ENCODE measurements around the gene FUOM. TPM values are rescaled to one million over a fixed set of nuclear protein-coding genes. Genes with fewer than 3 reads are reported as not detected.

FUOM gene
- total and polyA plus RNA-seq, 2 experiments from 2014 or later = 22.1 to 58.1 TPM

- H3K36me3 ChIP-seq = peaks cover 33% of the 10 kb centered on the region
- TF ChIP-seq, protein P1, sequence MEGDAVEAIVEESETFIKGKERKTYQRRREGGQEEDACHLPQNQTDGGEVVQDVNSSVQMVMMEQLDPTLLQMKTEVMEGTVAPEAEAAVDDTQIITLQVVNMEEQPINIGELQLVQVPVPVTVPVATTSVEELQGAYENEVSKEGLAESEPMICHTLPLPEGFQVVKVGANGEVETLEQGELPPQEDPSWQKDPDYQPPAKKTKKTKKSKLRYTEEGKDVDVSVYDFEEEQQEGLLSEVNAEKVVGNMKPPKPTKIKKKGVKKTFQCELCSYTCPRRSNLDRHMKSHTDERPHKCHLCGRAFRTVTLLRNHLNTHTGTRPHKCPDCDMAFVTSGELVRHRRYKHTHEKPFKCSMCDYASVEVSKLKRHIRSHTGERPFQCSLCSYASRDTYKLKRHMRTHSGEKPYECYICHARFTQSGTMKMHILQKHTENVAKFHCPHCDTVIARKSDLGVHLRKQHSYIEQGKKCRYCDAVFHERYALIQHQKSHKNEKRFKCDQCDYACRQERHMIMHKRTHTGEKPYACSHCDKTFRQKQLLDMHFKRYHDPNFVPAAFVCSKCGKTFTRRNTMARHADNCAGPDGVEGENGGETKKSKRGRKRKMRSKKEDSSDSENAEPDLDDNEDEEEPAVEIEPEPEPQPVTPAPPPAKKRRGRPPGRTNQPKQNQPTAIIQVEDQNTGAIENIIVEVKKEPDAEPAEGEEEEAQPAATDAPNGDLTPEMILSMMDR (IDR thresholded peaks at IDR 0.05; ENCODE audit: low read depth, low read length) = no peak
- DNase-seq (ENCODE audit: low read depth in 1 of 2, low spot score in 1 of 2) = no peak
Observed at GRCh38 chr10:133361773-133362441, 4.1 kb upstream of the FUOM start.

DNA sequence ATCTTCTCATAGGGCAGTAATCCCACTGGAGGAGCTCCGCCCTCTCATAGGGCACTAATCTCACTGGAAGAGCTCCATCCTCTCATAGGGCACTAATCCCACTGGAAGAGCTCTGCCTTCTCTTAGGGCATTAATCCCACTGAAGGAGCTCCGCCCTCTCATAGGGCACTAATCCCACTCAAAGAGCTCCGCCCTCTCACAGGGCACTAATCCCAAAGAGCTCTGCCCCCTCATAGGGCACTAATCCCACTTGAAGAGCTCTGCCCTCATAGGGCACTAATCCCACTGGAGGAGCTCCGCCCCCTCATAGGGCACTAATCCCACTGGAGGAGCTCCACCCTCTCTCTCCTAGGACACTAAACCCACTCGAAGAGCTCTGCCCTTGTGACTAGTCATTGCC lies 3.4 kb upstream of the FUOM start:
- Histone ChIP-seq H3K27me3 (no peaks in the 10 kb centered on the region), H3K36me3 (peaks cover 27% of the 10 kb centered on the region), H3K27ac (peak overlapping the region; percentile 34), H3K4me1 (ENCODE audit: low read depth) (peaks cover 5% of the 10 kb centered on the region), H3K9me3 (ENCODE audit: low read depth) (no peaks in the 10 kb centered on the region), H3K4me3 (no peak overlapping the region)
- TF ChIP-seq, protein P1 (IDR thresholded peaks at IDR 0.05; ENCODE audit: low read depth, low read length) = no peak
- DNase-seq (ENCODE audit: low read depth in 1 of 2, low spot score in 1 of 2) = no peak

More at GRCh38 chr10:133361773-133362441, 4.1 kb upstream of the FUOM start:
- H3K27me3 ChIP-seq = no peaks in the 10 kb centered on the region
- H3K9me3 ChIP-seq (ENCODE audit: low read depth) = no peaks in the 10 kb centered on the region
- peak overlapping the region; percentile 34 for H3K27ac ChIP-seq
- peaks cover 5% of the 10 kb centered on the region for H3K4me1 ChIP-seq (ENCODE audit: low read depth)
- no peak overlapping the region for H3K4me3 ChIP-seq

DNA sequence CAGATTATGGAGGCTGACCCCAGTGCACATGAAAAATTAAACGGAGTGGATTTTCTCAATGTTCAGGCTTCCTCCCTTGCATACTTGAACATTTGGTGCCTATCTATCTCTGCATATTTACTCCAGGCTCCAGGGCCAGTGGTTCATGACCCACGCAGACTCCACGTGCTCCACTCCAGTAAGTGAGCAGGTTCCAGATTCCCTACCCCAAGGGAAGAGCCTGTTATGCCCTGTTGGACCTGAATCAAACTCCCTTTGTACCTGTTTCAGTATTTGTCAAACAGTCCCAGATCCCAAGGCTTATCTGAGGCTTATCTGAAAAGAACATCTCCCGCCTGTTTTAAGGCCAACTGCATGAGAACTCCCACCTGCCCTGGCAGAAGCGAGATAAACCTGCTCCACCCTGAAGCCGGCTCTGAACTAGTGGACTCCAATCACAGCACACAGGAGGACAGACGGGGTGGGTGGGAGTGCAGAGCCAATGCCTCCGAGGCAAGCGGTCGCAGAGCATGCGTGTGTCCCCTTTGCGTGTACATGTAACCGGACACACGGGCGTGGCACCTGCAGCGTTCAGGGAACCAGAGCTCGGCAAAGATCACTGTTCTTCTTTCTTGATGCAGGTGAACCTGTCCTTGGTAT lies 2.3 kb upstream of the FUOM start:
- Histone ChIP-seq H3K4me3 (no peak overlapping the region), H3K36me3 (peaks cover 16% of the 10 kb centered on the region), H3K27ac (no peak overlapping the region), H3K9me3 (ENCODE audit: low read depth) (no peaks in the 10 kb centered on the region), H3K27me3 (no peaks in the 10 kb centered on the region), H3K4me1 (ENCODE audit: low read depth) (peaks cover 5% of the 10 kb centered on the region)
- no peak for DNase-seq (ENCODE audit: low read depth in 1 of 2, low spot score in 1 of 2)
- TF ChIP-seq, protein P1 (IDR thresholded peaks at IDR 0.05; ENCODE audit: low read depth, low read length) = no peak

DNA sequence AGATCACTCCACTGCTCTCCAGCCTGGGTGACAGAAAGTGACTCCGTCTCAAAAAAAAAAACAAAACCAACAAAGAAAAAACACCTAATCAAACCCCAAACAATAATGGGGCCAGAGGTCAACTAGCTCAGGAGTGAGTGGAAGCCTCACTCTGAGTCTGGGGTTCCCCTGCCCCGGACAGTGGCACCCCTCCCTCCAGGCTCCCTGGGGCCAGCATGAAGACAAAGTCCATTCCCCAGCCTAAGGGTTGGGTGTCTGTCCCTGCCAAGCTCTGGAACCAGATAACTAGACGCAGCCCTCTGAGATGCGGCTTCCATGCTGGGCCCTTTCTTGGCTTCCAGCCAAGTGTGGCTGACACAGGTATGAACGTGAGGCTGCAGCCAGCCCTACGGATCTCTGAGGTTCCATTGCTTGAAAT lies 1.7 kb upstream of the FUOM start:
- peaks cover 10% of the 10 kb centered on the region for H3K36me3 ChIP-seq
- H3K9me3 ChIP-seq (ENCODE audit: low read depth) = no peaks in the 10 kb centered on the region
- H3K27me3 ChIP-seq = no peaks in the 10 kb centered on the region
- DNase-seq (ENCODE audit: low read depth in 1 of 2, low spot score in 1 of 2) = peak in 1 of 2 donors; percentile 68
- H3K4me3 ChIP-seq = no peak overlapping the region
- no peak overlapping the region for H3K27ac ChIP-seq
- peaks cover 5% of the 10 kb centered on the region for H3K4me1 ChIP-seq (ENCODE audit: low read depth)
- TF ChIP-seq, protein P1 (IDR thresholded peaks at IDR 0.05; ENCODE audit: low read depth, low read length) = no peak

- H3K4me1 ChIP-seq (ENCODE audit: low read depth) = peaks cover 5% of the 10 kb centered on the region
- H3K27ac ChIP-seq = no peak overlapping the region
- H3K27me3 ChIP-seq = no peaks in the 10 kb centered on the region
- no peak overlapping the region for H3K4me3 ChIP-seq
- H3K36me3 ChIP-seq = peaks cover 5% of the 10 kb centered on the region
- TF ChIP-seq, protein P1 (IDR thresholded peaks at IDR 0.05; ENCODE audit: low read depth, low read length) = no peak
- H3K9me3 ChIP-seq (ENCODE audit: low read depth) = no peaks in the 10 kb centered on the region
- DNase-seq (ENCODE audit: low read depth in 1 of 2, low spot score in 1 of 2) = no peak
Observed at GRCh38 chr10:133358925-133359310, 1.1 kb upstream of the FUOM start.

Measured in cardiac muscle cell (in vitro differentiated cells and primary cell).